Measurements from ENCODE around the gene SPOCD1. TPM values are rescaled to one million over a fixed set of nuclear protein-coding genes. Genes with fewer than 3 reads are reported as not detected.

Gene SPOCD1
- total RNA-seq, 1 donor from 2014 or later, result 1.1 TPM

GRCh38 chr1:31789259-31790065 lies 26.4 kb downstream of the SPOCD1 start:
- no peaks in the 10 kb centered on the region for H3K9me3 Mint-ChIP-seq
- peak overlapping the region; percentile 95 for H3K4me3 Mint-ChIP-seq
- H3K36me3 Mint-ChIP-seq, result no peaks in the 10 kb centered on the region
- peak; percentile 89 for TF ChIP-seq CTCF (conservative IDR thresholded peaks at IDR 0.05)
- peak overlapping the region; percentile 35 for H3K27ac Mint-ChIP-seq
- H3K27me3 Mint-ChIP-seq, result peaks cover 8% of the 10 kb centered on the region
- peak; percentile 97 for DNase-seq (ENCODE audit: extremely low spot score, unreplicated experiment)
- H3K4me1 Mint-ChIP-seq (ENCODE audit: unreplicated experiment), result peaks cover 27% of the 10 kb centered on the region

GRCh38 chr1:31788825-31789256 lies 27.0 kb downstream of the SPOCD1 start:
- no peak for TF ChIP-seq CTCF (conservative IDR thresholded peaks at IDR 0.05)
- Mint-ChIP-seq H3K27me3 (peaks cover 8% of the 10 kb centered on the region), H3K27ac (peak overlapping the region; percentile 93), H3K4me1 (ENCODE audit: unreplicated experiment) (peaks cover 30% of the 10 kb centered on the region), H3K36me3 (no peaks in the 10 kb centered on the region), H3K4me3 (peak overlapping the region; percentile 95), H3K9me3 (no peaks in the 10 kb centered on the region)
- no peak for DNase-seq (ENCODE audit: extremely low spot score, unreplicated experiment)

GRCh38 chr1:31788138-31788824 lies 27.5 kb downstream of the SPOCD1 start:
- peak; percentile 94 for DNase-seq (ENCODE audit: extremely low spot score, unreplicated experiment)
- peak overlapping the region; percentile 95 for H3K4me3 Mint-ChIP-seq
- no peaks in the 10 kb centered on the region for H3K9me3 Mint-ChIP-seq
- H3K27ac Mint-ChIP-seq, result peak overlapping the region; percentile 93
- no peak for TF ChIP-seq CTCF (conservative IDR thresholded peaks at IDR 0.05)
- peaks cover 8% of the 10 kb centered on the region for H3K27me3 Mint-ChIP-seq
- no peaks in the 10 kb centered on the region for H3K36me3 Mint-ChIP-seq
- H3K4me1 Mint-ChIP-seq (ENCODE audit: unreplicated experiment), result peaks cover 31% of the 10 kb centered on the region

- peaks cover 36% of the 10 kb centered on the region for H3K4me1 Mint-ChIP-seq (ENCODE audit: unreplicated experiment)
Measured at GRCh38 chr1:31787786-31788137, 28.1 kb downstream of the SPOCD1 start.

GRCh38 chr1:31787261-31787660 lies 28.6 kb downstream of the SPOCD1 start:
- Mint-ChIP-seq H3K4me1 (ENCODE audit: unreplicated experiment) (peaks cover 41% of the 10 kb centered on the region), H3K4me3 (peak overlapping the region; percentile 95), H3K27me3 (peaks cover 4% of the 10 kb centered on the region), H3K9me3 (no peaks in the 10 kb centered on the region), H3K36me3 (no peaks in the 10 kb centered on the region), H3K27ac (peak overlapping the region; percentile 93)
- DNase-seq (ENCODE audit: extremely low spot score, unreplicated experiment), result no peak
- TF ChIP-seq CTCF (conservative IDR thresholded peaks at IDR 0.05), result no peak

More at GRCh38 chr1:31787786-31788137, 28.1 kb downstream of the SPOCD1 start:
- H3K4me3 Mint-ChIP-seq, result peak overlapping the region; percentile 95
- no peak for DNase-seq (ENCODE audit: extremely low spot score, unreplicated experiment)
- TF ChIP-seq CTCF (conservative IDR thresholded peaks at IDR 0.05), result no peak
- H3K27me3 Mint-ChIP-seq, result peaks cover 4% of the 10 kb centered on the region
- no peaks in the 10 kb centered on the region for H3K9me3 Mint-ChIP-seq
- H3K36me3 Mint-ChIP-seq, result no peaks in the 10 kb centered on the region
- H3K27ac Mint-ChIP-seq, result peak overlapping the region; percentile 93

Data from type B pancreatic cell (in vitro differentiated cells).